HG03095 (cell line): ENCODE results near the gene STAT3.
"Not testable (repeated sequence)": the region's sequence is repeated elsewhere in the genome, so short reads cannot be mapped to it uniquely, and the experiment has no call there.

Experiments
- ATAC-seq: cut with Tn5 transposase; IDR thresholded peaks from one replicate; pipeline ENCODE4 v1.9.1; 2021; ENCODE audit warnings: moderate library complexity; ENCODE audit not compliant: unreplicated experiment

The STAT3 gene

GRCh38 chr17:42386777-42387657 lies 1.2 kb downstream of the STAT3 start:
- no peak for ATAC-seq

GRCh38 chr17:42381898-42382297 lies 6.3 kb downstream of the STAT3 start:
- no peak for ATAC-seq

- ATAC-seq: no peak
Observed at GRCh38 chr17:42380935-42381334, 7.3 kb downstream of the STAT3 start.

- no peak for ATAC-seq
Observed at GRCh38 chr17:42378959-42379594, 9.2 kb downstream of the STAT3 start.

- no peak for ATAC-seq
Observed at GRCh38 chr17:42378359-42378958, 9.8 kb downstream of the STAT3 start.

- no peak for ATAC-seq
Observed at GRCh38 chr17:42373896-42374295, 14.3 kb downstream of the STAT3 start.

GRCh38 chr17:42372142-42372541 lies 16.1 kb downstream of the STAT3 start:
- no peak for ATAC-seq

GRCh38 chr17:42368797-42369561 lies 19.3 kb downstream of the STAT3 start:
- not testable (repeated sequence) for ATAC-seq

GRCh38 chr17:42368310-42368709 lies 19.9 kb downstream of the STAT3 start:
- not testable (repeated sequence) for ATAC-seq

GRCh38 chr17:42366176-42367023 lies 21.8 kb downstream of the STAT3 start:
- not testable (repeated sequence) for ATAC-seq

GRCh38 chr17:42365136-42365535 lies 23.1 kb downstream of the STAT3 start:
- no peak for ATAC-seq

- ATAC-seq: no peak
Observed at GRCh38 chr17:42363767-42364585, 24.3 kb downstream of the STAT3 start.

GRCh38 chr17:42363231-42363630 lies 25.0 kb downstream of the STAT3 start:
- no peak for ATAC-seq

- no peak for ATAC-seq
Observed at GRCh38 chr17:42362245-42362961, 25.8 kb downstream of the STAT3 start.

- no peak for ATAC-seq
Observed at GRCh38 chr17:42361781-42362186, 26.5 kb downstream of the STAT3 start.

GRCh38 chr17:42360388-42360787 lies 27.9 kb downstream of the STAT3 start:
- not testable (repeated sequence) for ATAC-seq

GRCh38 chr17:42359133-42359532 lies 29.1 kb downstream of the STAT3 start:
- no peak for ATAC-seq

GRCh38 chr17:42358434-42358833 lies 29.8 kb downstream of the STAT3 start:
- no peak for ATAC-seq
